Midbrain (tissue), 1 donor: ENCODE measurements around the gene GADD45B.

Source experiments
- DNase-seq: peaks from one replicate; lab custom pipeline; 2025; lab: John Stamatoyannopoulos, UW

GADD45B gene, protein sequence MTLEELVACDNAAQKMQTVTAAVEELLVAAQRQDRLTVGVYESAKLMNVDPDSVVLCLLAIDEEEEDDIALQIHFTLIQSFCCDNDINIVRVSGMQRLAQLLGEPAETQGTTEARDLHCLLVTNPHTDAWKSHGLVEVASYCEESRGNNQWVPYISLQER

DNA sequence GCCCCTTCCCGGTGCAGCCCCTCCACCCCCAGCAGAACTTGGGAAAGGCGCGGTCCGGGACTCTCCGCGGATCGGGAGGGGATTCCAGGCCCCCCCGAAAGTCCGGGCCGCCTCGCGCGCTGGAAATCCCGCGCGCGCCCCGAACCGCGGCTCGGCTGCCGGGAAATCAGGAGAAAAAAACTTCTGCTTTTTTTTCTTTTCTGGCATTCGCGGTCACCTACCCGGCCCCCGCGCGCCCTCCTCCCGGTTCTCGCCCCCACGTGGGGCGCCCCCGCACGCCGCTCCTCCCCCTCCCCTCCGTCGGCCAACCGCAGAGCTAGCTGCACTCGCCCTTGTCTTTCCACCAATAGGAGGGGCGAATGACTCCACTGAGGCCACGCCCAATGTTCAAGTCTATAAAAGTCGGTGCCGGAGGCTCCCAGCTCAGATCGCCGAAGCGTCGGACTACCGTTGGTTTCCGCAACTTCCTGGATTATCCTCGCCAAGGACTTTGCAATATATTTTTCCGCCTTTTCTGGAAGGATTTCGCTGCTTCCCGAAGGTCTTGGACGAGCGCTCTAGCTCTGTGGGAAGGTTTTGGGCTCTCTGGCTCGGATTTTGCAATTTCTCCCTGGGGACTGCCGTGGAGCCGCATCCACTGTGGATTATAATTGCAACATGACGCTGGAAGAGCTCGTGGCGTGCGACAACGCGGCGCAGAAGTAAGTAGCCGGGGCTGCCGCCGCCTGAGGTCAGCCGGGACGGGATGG lies at the start of gene GADD45B:
Gene GADD45B, plus strand, starts transcription at position 426 of the 749 bp plus-strand sequence. Its CDS starts 232 bp downstream, at position 658.
- peak; percentile 98 for DNase-seq

DNA sequence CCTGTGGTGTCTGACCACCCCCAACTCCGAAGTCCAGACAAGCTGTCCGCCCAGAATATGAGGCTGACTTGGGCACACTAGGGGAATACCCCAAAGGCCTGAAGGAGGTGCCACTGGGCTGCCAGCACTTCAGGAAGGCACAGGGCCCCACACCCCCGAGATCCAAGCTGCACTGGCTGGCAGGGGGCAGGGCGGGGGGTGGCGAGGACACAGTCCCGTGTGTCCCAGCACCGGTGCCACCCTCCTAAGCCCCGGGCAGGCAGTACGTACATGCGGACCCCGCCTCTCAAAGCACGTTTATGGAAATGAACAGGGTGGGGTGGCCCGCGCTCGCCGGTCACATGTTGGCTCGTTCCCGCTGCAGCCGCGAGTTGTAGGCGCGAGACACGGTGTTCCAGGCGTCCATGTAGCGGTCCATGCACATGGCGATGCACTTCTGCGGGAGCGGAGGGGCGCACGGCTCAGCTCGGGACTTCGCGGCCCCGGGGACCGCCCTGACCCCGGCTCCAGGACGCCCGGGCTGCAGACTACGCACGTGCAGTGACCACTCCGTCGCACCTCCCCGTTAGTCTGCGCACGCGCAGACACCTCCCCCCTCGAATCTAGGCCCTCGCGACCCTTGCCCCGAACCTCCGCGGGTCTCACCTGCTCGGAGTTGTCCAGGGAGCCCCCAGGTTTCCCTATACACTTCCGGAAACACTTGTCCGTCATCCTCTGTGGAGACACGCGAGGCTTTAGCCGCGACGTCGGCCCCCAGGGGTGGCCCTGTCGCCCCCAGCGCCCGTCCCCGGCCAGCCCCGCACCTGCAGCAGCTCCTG lies 49.1 kb upstream of the GADD45B start:
- DNase-seq = no peak

DNA sequence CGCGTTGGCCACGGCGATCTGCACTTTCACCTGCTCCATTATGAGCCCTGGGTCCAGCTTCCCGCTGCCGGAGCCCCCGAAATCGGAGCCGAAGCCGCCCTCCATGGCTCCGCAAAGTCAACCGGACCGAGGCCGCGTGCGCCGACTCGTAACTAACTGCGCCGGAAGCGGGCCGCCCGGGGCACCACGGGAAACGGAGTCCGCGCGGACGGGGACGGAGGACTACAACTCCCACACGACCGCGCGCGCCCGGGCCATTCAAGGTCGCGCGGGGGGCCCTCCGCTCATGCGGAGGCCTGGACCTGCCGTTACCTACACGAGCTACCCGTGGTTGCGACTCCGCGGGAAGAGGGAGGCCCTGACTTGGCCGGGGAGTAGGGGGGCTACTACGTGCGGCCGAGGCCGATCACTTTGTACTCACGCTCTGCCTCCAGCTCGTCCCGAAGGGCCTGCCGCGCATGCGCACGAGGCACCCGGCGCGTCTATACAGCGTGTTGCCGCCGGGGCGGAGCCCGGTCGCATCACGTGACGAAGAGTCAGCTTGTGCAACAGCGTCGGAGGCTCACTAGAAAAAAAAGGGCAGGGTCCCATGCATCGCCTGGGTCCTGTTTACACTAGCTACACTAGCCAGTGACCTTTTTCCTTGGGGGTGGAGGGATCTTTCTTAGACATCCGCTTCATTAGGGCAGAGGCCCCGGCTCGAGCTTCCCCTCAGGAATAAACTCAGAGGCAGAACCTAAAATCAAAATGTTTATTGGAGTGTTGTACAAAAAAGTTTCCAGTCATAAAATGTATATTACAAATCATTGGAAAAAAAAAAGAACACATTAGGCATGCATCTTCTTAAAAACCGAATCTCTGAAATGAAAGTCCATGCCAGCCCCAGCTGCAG lies 48.3 kb upstream of the GADD45B start, which contains the start of gene TIMM13:
Gene TIMM13, minus strand, starts transcription at position 158 of the 892 bp plus-strand sequence. Its CDS starts 53 bp downstream, at position 105.
- DNase-seq = peak; percentile 97

DNA sequence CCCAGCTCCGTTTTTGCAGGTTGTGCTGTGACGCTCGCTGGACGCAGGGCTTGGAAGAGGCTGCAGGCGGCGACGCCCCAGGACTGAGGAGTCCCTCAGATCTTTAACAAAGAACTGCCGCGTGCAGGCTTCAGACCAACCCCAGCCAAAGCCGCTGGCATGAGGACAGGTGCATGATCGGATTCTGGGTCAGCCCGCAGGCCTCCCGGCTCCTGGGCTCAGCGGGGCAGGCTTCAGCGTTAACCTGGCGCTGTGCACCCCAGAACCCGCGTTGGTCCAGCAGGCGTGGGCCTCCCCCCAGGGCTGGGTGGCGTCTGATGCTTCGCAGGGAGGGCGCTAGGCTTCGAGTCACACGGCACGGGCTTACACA lies 47.6 kb upstream of the GADD45B start:
- DNase-seq = peak; percentile 23

DNA sequence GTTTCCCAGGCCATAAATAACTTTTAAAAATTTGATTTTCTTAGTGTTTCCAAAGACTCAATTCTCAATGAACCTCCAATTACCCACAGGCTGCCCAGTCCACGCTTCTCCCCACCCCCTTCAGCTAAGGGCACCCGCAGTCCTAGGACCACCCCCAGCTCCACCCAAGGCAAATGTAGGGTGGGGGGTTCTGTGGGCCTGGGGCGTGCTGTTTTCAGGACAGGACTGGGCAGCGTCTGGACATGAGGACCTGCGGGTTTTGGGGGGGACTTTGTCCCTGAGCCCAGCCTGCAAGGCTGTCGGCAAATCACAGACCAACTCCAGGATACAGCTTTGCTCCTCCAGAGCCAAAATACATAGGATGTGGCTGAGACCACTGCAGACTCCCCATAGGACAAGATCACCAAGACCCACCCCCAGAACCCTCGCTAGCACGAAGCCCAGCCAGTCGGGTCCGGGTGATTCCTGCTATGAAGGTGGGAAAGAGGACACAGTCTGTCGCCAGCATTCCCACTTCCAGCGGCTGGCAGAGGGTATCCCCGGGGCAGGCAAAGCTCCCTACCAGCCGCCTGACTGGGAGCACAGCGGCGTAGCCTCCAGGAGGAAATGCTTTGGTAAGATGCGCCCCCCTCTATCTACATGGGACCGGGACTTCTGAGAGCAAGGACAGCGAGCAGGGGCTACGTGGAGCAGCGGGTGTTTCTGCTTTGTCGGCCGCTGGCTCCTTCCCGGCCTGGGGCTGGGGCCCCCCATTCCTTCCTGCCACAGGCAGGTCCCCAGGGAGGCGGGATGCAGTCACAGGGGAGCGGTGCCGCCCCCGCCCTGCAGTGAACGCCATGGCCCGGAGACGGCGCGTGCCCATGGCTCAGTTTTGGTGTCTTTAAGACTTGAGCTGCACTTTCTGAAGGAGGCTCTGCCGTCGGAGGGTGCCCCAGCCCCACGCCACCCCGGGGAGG lies 46.9 kb upstream of the GADD45B start:
- no peak for DNase-seq

DNA sequence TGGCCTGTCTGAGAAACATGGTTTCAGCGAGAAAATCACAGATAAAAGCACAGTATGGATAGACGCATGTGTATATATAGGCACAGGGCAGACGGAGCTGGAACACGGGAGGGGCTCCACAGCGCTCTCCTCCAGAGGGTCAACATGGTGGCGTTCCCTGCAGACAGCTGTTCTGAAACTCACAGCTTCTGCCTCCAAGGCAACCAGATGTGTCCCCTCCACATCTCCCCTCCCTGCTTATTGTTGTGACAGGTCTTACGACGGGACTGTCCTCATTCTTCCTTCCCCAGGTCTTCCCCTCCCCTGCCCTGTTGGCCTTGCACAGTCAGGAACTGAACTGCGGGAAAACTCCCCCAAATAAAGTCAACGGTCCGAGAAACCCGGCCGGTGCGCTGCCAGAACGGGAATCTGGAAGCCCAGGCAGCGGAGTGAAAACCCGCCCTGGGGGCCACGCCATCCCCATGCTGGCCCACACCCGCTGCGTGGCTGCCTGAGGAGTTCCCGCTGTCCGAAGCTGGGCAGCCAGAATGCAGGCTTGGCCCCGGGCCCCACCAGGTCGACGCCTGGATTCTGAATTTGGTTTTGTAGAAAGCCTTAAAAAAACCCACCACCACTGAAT lies 45.9 kb upstream of the GADD45B start:
- DNase-seq = no peak

DNA sequence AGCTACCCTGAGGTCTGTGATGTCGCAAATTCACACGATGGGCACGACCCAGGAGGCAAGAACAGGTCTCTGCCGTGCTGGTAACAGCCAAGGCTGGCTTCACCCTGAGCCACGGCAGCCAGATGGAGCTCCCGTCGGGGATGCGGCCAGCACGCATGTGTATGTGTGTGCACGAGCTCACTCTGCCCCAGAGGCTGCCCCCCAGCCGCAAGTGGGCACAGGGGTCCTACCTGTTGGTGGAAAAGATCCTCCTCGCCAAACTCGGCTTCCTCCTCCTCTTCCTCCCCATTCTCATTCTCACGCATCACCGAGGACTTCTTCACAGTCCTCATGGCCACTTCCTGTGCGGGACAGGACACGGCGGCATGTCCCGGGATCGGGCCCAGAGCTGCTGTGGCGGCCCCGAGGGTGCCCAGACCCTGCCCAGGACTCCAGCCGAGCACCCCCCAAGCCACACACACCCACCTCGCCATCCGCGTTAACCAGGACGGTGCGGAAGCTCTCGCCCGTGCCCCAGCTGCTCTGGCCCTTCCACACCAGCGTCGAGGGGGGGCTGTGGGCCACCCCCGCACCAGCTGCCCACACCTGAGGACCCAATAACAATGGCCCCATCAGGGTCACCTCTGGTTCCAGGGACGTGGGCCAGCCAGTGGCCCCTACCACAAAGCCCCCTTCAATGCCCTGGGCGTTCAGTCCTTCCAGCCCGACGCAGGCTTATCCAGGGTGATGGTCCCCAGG lies 44.4 kb upstream of the GADD45B start:
- DNase-seq = no peak

DNA sequence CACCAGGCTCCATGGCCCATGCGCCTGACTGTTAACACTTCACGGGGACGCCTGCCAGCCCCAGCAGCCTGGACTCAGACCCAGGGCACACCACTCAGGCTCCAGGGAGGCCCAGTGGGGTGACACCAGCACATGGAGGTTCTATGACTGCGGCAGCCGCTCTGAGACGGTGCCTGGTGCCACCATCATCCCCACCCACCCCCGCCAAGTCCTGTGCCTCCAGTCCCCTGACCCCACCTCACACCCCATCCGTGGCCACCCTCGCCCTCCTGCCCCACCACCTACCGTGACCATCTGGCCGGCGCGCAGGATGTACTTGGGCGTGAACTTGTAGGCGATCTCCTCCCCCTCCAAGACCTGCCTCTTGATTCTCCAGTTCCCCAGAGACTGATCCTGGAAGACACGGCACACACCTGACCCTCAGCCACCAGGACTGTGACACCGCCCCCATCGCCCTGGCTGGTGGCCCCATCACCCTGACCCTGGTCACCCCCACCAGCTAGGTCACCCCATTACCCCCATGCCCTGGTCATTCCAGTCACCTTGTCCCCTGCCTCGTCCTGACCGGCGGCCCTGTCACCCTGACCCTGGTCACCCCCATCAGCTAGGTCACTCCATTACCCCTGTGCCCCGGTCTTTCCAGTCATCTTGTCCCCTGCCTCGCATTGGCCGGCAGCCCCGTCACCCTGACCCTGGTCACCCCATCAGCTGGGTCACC lies 43.6 kb upstream of the GADD45B start:
- DNase-seq = no peak

DNA sequence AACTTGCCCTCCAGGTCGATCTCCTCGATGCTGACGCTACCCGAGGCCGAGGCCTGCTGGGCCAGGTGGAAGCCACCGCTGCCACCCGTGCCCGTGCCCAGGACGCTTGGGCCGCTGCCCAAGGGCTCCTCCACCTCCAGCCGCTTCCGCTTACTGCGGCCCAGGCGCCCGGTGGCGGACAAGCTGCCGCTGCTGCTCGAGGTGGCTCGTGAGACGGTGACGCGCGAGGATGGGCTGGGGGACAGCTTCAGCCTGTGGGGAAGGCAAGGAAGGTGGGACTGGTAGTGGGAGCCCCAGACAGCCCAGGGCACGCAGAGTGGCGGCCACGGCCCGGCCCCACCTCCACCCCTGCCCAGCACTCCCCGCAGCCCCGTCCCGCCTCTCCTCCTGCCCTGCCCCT lies 42.1 kb upstream of the GADD45B start:
- DNase-seq = no peak

DNA sequence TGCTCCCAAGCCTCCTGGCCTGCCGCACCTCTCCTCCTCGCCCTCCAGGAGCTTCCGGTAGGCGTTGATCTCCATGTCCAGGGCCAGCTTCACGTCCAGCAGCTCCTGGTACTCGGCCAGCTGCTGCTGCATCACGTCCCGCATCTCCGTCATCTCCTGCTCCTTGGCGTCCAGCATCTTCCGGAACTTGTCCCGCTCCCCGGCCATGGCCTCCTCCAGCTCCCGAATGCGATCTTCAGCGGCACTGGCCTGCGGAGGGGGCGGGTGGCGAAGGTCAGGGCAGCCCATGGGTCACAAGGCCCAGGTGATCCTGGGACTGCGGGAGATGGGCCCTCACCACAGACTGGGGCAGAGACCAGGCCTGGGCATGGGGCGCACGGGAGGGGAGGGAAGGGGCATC lies 41.7 kb upstream of the GADD45B start:
- DNase-seq = no peak

DNA sequence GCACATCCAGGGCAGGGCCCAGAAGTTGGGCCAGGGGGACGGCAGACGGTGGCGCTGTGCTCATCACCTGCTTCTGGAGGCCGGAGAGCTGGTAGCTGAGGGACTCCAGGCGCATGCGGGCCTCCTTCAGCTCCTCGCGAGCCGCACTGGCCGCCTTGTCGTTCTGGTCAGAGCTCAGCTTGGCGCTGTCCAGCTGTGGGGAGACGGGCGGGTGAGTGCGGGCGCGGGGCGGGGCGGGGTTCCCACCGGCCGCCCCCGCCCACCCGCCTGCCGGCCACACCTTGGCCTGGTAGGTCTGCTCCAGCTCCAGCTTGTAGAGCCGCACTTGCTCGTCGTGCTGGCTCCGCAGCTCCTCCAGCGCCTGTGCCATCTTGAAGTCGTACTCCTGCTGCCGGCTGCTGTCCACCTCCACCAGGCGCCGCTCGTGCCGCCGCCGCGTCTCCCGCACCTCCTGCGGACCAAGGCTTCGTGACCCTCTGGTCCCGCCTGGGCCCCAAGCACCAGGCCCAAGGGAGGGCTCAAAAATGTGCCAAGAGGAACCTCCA lies 41.1 kb upstream of the GADD45B start:
- no peak for DNase-seq

DNA sequence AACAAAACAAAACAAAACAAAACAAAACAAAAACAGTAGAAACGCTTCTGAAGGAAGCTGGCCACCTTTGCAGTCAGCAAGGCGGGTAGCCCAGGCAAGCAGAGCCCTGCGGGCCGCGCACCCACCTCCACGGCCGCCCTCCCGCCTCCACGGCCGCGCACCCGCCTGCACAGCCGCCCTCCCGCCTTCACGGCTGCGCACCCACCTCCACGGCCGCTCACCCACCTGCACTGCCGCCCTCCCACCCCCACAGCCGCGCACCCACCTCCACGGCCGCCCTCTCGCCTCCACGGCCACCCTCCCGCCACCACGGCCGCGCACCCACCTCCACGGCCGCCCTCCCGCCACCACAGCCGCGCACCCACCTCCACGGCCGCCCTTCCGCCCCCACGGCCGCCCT lies 39.5 kb upstream of the GADD45B start:
- DNase-seq = no peak

DNA sequence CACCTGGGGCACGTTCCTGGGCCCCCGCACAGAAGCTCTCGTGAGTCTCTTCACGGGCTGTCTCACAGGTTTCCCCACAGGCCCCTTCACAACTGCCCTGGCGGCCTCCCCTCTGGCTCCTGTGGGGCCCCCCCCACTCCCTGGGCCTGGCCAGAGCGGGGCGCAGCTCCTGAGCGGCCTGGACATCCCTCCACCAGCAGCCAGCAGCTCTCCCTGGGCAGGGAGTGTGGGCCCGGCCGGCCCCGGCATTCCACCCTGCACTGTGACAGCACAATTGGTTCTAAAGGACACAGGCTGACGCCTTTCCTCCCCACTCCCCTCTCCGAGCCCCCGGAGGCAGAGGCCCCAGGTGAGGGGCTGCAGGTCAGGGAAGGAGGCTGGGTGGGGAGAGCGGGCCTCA lies 39.0 kb upstream of the GADD45B start:
- no peak for DNase-seq

DNA sequence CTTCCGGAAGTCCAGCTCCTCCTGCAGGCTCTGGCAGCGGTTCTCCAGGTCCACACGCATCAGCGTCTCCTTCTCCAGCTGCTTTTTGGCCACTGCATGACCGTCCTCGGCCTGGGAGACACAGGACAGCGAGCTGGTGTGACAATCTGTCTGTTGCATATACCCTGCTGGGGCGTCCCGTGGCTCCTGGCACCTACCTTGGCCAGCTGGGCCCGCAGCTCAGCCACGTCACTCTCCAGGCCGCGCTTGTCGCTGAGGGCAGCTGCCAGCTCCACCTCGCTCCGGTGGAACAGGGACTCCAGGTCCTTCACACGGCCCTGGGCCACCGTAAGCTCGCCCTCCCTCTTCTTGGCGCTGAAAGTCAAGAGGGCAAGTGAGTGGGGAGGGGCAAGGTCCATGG lies 37.7 kb upstream of the GADD45B start:
- no peak for DNase-seq

DNA sequence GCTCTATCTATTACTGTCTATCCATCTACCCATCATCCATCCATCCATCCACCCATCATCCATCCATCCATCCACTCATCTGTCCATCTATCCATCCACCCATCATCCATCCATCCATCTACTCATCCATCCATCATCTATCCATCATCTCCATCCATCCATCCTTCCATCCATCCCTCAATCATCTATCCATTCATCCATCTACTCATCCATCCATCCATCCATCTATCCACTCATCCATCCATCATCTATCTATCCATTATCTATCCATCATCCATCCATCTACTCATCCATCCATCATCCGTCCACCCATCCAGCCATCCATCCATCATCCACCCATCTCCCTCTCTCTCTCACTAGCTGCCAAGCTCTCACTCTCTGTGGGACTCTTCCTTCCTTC lies 35.4 kb upstream of the GADD45B start:
- DNase-seq = no peak

DNA sequence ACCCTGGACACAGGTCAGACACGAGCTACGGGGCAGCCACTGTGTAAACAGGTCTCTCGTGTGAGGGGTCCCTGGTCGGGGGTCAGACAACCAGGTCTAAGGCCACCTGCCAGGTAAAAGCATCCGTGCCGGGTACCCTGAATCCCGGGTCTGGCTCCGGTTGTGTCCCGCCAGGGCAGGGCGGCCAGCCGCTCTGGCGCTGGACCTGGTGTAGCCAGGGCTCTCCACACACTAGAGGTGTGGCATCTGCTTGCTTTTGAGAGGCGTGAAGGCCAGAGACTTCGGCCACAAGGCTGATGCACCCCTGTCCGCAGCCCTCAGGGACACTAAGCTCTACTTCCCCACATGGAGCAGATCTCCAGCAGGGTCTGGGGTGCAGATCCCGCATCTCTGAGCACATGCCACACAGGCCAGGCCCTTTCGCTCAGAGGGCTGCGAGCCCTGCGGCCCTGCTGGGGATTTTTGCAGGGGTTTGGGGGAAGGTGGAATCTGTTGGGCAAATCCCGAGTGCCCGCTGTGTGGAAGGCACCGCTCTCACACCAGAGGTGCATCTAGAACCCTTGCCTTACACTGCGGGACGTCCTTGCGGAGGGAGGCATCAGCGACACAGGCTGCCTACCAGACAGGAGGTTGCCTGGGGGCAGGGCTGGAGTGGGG lies 34.7 kb upstream of the GADD45B start:
- no peak for DNase-seq

DNA sequence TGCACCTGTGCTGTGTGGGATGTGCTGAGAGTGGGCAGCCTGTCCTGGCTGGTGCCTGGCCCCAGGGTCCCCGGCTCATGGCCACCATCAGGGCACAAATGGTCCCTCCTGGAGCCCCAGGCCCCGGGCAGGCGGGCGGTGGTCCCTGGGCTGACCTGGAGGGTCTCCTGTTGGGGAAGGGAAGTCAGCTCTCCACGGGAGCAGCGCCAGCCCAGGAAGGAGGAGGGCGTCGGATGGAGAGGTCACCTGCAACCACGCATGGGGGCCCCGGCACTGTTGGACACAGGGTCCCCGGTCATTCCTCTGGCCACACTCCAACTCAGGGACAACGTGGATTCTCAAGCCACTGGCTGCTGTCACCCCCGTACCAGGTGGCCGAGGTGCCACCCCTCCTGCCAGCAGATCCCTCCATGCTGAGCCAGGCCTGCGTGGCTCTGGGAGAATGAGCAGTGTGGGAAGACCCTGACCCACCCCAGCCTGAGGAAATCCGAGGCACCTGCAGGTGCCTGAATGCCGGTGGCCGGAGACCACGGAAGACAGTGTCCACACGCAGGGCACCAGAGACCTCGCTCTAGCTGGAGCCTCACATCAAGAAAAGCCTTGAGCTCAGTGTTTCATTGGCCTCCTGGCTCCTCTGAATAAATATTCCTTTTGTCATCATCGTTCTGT lies 32.7 kb upstream of the GADD45B start:
- no peak for DNase-seq
